Liver (tissue), 9 donors: ENCODE results near the gene SLIT1. TPM values are rescaled to one million over a fixed set of nuclear protein-coding genes. Genes with fewer than 3 reads are reported as not detected.

Experiments
- DNase-seq: peaks from one replicate; pipeline ENCODE4 v3.0.0-alpha.2; 2017; ENCODE audit warnings: low spot score
- H3K27ac ChIP-seq, 2 donors: one replicate each; pipeline ENCODE4 v1.7.0; 2013; ENCODE audit warnings: inconsistent platforms in 2 of 2, low read length in 2 of 2, control low read depth in 1 of 2, low read depth in 1 of 2, mild to moderate bottlenecking in 1 of 2
- H3K27me3 ChIP-seq, 4 donors: one replicate each; pipeline versions ENCODE4 v1.6.1 to v1.7.0; 2013; ENCODE audit warnings: low read length in 3 of 4, inconsistent platforms in 1 of 4, mild to moderate bottlenecking in 1 of 4, moderate library complexity in 1 of 4; ENCODE audit not compliant: control insufficient read depth in 4 of 4, insufficient read depth in 4 of 4
- H3K36me3 ChIP-seq, 4 donors: one replicate each; pipeline versions ENCODE4 v1.6.1 to v1.7.0; 2013; ENCODE audit warnings: low read length in 3 of 4, mild to moderate bottlenecking in 3 of 4, low read depth in 1 of 4, moderate library complexity in 1 of 4; ENCODE audit not compliant: control insufficient read depth in 4 of 4, insufficient read depth in 3 of 4
- H3K4me1 ChIP-seq, 4 donors: one replicate each; pipeline versions ENCODE4 v1.6.1 to v1.7.0; 2013; ENCODE audit warnings: low read length in 3 of 4, mild to moderate bottlenecking in 3 of 4, moderate library complexity in 1 of 4; ENCODE audit not compliant: control insufficient read depth in 4 of 4, insufficient read depth in 4 of 4
- H3K4me3 ChIP-seq, 3 donors: one replicate each; pipeline versions ENCODE4 v1.6.1 to v1.7.0; 2013; ENCODE audit warnings: low read length in 3 of 3, control low read depth in 1 of 3, low read depth in 1 of 3, mild to moderate bottlenecking in 1 of 3
- H3K9ac ChIP-seq, 2 donors: one replicate each; pipeline ENCODE4 v1.7.0; 2013; ENCODE audit warnings: low read length in 2 of 2, mild to moderate bottlenecking in 2 of 2, moderate library complexity in 2 of 2, control low read depth in 1 of 2, low read depth in 1 of 2
- H3K9me3 ChIP-seq, 4 donors: one replicate each; pipeline versions ENCODE4 v1.6.1 to v1.7.0; 2013; ENCODE audit warnings: low read length in 3 of 4; ENCODE audit not compliant: control insufficient read depth in 4 of 4
- ATF3 ChIP-seq: IDR thresholded peaks from 2 replicates; pipeline ENCODE4 v1.6.1; 2016; ENCODE audit warnings: antibody characterized with exemption
- CTCF ChIP-seq: fragments of 150-350 bp; IDR thresholded peaks from 2 replicates; pipeline ENCODE4 v1.5.1; 2017; ENCODE audit warnings: improper control_type of control experiment, low read depth, low read length; ENCODE audit not compliant: missing input control
- EGR1 ChIP-seq, 2 donors: IDR thresholded peaks; 2 replicates each; pipeline ENCODE4 v1.6.1; 2016 to 2018; ENCODE audit warnings: antibody characterized with exemption in 2 of 2, low read depth in 2 of 2
- FOXA1 ChIP-seq: IDR thresholded peaks from 2 replicates; pipeline ENCODE4 v1.6.1; 2016; ENCODE audit warnings: antibody characterized with exemption
- FOXA2 ChIP-seq: IDR thresholded peaks from 2 replicates; pipeline ENCODE4 v1.6.1; 2016; ENCODE audit warnings: antibody characterized with exemption
- GABPA ChIP-seq, 2 donors: IDR thresholded peaks in 1 of 2; conservative IDR thresholded peaks in 1 of 2; 2 replicates each; pipeline ENCODE4 v1.6.1; 2016; ENCODE audit warnings: antibody characterized with exemption in 2 of 2, mild to moderate bottlenecking in 1 of 2, moderate library complexity in 1 of 2
- HNF4A ChIP-seq, 2 donors: conservative IDR thresholded peaks; 2 replicates each; pipeline ENCODE4 v1.6.1; 2016; ENCODE audit warnings: antibody characterized with exemption in 2 of 2, mild to moderate bottlenecking in 2 of 2
- HNF4G ChIP-seq: IDR thresholded peaks from 2 replicates; pipeline ENCODE4 v1.6.1; 2016; ENCODE audit warnings: antibody characterized with exemption
- JUND ChIP-seq, 2 donors: IDR thresholded peaks; 2 replicates each; pipeline ENCODE4 v1.6.1; 2016; ENCODE audit warnings: antibody characterized with exemption in 2 of 2
- MAX ChIP-seq: IDR thresholded peaks from 2 replicates; pipeline ENCODE4 v1.6.1; 2016; ENCODE audit warnings: antibody characterized with exemption
- NR2F2 ChIP-seq: IDR thresholded peaks from 2 replicates; pipeline ENCODE4 v1.6.1; 2016; ENCODE audit warnings: antibody characterized with exemption
- RAD21 ChIP-seq, 2 donors: IDR thresholded peaks; 2 replicates each; pipeline ENCODE4 v1.6.1; 2016; ENCODE audit warnings: antibody characterized with exemption in 2 of 2, mild to moderate bottlenecking in 2 of 2
- RXRA ChIP-seq, 2 donors: IDR thresholded peaks; 2 replicates each; pipeline ENCODE4 v1.6.1; 2017 to 2018; ENCODE audit warnings: antibody characterized with exemption in 2 of 2, mild to moderate bottlenecking in 1 of 2
- SP1 ChIP-seq: IDR thresholded peaks from 2 replicates; pipeline ENCODE4 v1.6.1; 2018; ENCODE audit warnings: antibody characterized with exemption, mild to moderate bottlenecking
- TAF1 ChIP-seq: conservative IDR thresholded peaks from 2 replicates; pipeline ENCODE4 v1.6.1; 2016; ENCODE audit warnings: antibody characterized with exemption, mild to moderate bottlenecking
- YY1 ChIP-seq: IDR thresholded peaks from 2 replicates; pipeline ENCODE4 v1.6.1; 2016; ENCODE audit warnings: antibody characterized with exemption, mild to moderate bottlenecking
- WGBS: extraction: QIAGEN DNeasy Blood & Tissue Kit; methylation state at CpG from one replicate; pipeline ENCODE4 v1.1.7; 2013; 5-methylcytosine and 5-hydroxymethylcytosine counted together
- polyA plus RNA-seq, 2 donors: library from polyadenylated mRNA; stranded (reverse) in 1 of 2; unstranded in 1 of 2; fragments of 200-250 nt in 1 of 2; fragments of >200 nt in 1 of 2; fragmentation: Nextera tagmentation in 1 of 2; extraction: Ambion mirVana in 1 of 2; gene quantifications; one replicate each; pipeline versions ENCODE4 v1.2.1 to v1.2.3, GENCODE V29; 2013 to 2015
- total RNA-seq, 2 donors: library from RNA; depleted of rRNA; stranded (reverse); fragments of >200 nt; gene quantifications; one replicate each; pipeline ENCODE4 v1.2.3, GENCODE V29; 2014
- TF ChIP-seq, protein P1 (sequence below): IDR thresholded peaks from 2 replicates; pipeline ENCODE4 v1.6.1; 2016; ENCODE audit warnings: antibody characterized with exemption
- donor health status: healthy.
- donor health status: healthy.
- donor health status: healthy.
- donor health status: healthy.
- donor health status: healthy.

SLIT1 gene
- total and polyA plus RNA-seq, 4 donors = under 0.01 to 0.14 (median 0.06) TPM

GRCh38 chr10:96982149-96982930, 203.4 kb downstream of the SLIT1 start (continued):
- TF ChIP-seq CTCF = no peak
- no peak for TF ChIP-seq TAF1

DNA sequence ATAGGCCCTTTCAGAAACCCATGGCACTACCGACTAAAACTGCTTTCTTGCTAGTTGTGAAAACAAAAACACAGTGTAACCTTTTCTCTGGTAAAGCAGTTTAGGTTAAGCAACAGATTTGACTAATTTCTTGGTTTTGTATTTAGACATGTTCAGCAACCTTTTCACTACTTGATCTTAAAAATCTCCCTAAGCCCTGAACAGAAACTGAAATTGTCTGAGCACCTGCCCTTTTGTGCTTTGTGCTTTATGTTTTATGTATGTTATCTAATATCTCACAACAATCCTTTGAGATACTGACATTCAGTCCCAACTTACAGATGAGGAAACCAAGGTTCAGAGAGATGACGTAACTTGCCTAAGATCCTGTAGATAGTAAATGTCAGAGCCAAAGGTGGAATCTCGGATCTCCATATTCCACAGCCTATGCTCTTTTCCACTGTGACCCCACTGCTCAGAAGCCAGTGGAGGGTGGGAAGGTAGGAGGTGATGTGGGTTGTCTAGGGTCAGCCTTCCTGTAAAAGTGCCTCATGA, 207.1 kb downstream of the SLIT1 start:
- H3K27me3 ChIP-seq = no peaks in the 10 kb centered on the region
- no peak for DNase-seq
- TF ChIP-seq RAD21 (IDR thresholded peaks at IDR 0.05) (no peak), MAX (no peak), FOXA2 (no peak), HNF4G (no peak), SP1 (no peak), HNF4A (conservative IDR thresholded peaks at IDR 0.05) (no peak), JUND (IDR thresholded peaks at IDR 0.05) (no peak), EGR1 (IDR thresholded peaks at IDR 0.05; ENCODE audit: low read depth in 2 of 2) (no peak), NR2F2 (no peak), FOXA1 (no peak), ATF3 (no peak), RXRA (IDR thresholded peaks at IDR 0.05) (no peak), YY1 (no peak)
- H3K4me3 ChIP-seq = no peak overlapping the region
- peaks cover 0 to 7% (median 2%) of the 10 kb centered on the region in 4 donors for H3K4me1 ChIP-seq
- no peaks in the 10 kb centered on the region for H3K9me3 ChIP-seq
- no peak overlapping the region for H3K27ac ChIP-seq
- H3K36me3 ChIP-seq = peaks cover 0 to 13% (median 9%) of the 10 kb centered on the region in 4 donors
- 93% methylated on average over 3 of the region's 3 CpGs for WGBS
- no peak overlapping the region for H3K9ac ChIP-seq

DNA sequence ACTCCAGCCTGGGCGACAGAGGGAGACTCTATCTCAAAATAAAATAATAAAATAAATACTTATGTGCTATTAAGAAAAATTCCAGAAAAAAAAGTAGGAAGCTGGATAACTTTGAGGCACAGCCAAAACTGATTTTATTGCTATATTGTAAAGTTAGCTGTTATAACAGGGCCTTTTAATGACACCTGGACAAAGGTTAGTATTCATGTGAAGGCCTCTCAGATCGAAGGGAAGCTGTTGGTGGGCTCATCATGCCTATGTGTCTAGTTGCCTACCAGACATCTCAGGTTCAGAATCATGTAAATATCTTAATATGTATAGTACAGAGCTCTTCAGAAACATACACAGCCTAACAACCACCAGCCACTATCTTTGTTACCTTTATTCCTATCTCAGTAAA, 210.6 kb downstream of the SLIT1 start:
- WGBS = 92% methylated on average over 2 of the region's 2 CpGs
- Histone ChIP-seq H3K9me3 (no peaks in the 10 kb centered on the region), H3K27me3 (no peaks in the 10 kb centered on the region), H3K36me3 (no peaks in the 10 kb centered on the region), H3K27ac (no peak overlapping the region), H3K4me1 (peaks cover 3 to 33% (median 26%) of the 10 kb centered on the region in 4 donors), H3K9ac (no peak overlapping the region), H3K4me3 (no peak overlapping the region)
- TF ChIP-seq GABPA (IDR thresholded peaks at IDR 0.05 in 1 of 2, conservative IDR thresholded peaks at IDR 0.05 in 1 of 2) = no peak
- TF ChIP-seq, protein P1, sequence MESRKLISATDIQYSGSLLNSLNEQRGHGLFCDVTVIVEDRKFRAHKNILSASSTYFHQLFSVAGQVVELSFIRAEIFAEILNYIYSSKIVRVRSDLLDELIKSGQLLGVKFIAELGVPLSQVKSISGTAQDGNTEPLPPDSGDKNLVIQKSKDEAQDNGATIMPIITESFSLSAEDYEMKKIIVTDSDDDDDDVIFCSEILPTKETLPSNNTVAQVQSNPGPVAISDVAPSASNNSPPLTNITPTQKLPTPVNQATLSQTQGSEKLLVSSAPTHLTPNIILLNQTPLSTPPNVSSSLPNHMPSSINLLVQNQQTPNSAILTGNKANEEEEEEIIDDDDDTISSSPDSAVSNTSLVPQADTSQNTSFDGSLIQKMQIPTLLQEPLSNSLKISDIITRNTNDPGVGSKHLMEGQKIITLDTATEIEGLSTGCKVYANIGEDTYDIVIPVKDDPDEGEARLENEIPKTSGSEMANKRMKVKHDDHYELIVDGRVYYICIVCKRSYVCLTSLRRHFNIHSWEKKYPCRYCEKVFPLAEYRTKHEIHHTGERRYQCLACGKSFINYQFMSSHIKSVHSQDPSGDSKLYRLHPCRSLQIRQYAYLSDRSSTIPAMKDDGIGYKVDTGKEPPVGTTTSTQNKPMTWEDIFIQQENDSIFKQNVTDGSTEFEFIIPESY = no peak
- TF ChIP-seq ATF3 = no peak
- TF ChIP-seq SP1 = no peak
- no peak for TF ChIP-seq HNF4A (conservative IDR thresholded peaks at IDR 0.05)
- TF ChIP-seq FOXA2 = no peak
- no peak for TF ChIP-seq RXRA (IDR thresholded peaks at IDR 0.05)
- no peak for TF ChIP-seq EGR1 (IDR thresholded peaks at IDR 0.05; ENCODE audit: low read depth in 2 of 2)
- TF ChIP-seq MAX = no peak
- TF ChIP-seq FOXA1 = no peak
- DNase-seq = no peak
